PC-9 (cell line): ENCODE results near the gene GDF7. TPM values are rescaled to one million over a fixed set of nuclear protein-coding genes. Genes with fewer than 3 reads are reported as not detected.

ENCODE experiments used
- BruUV-seq: library from RNA; stranded (reverse); fragments of 400-500 nt; replicated peaks from 2 replicates; lab custom pipeline; 2021; lab: Mats Ljungman, UMichigan
- CTCF ChIA-PET: fragments of 300-600 bp; sonication (Branson Sonifier 250); formaldehyde crosslinking; loops from one replicate; lab custom pipeline; 2022; ENCODE audit warnings: antibody characterized with exemption; lab: Charles Lee
- POLR2A ChIA-PET: fragments of 300-600 bp; sonication (Branson Sonifier 250); formaldehyde crosslinking; loops from one replicate; lab custom pipeline; 2022; ENCODE audit warnings: antibody characterized with exemption; ENCODE audit not compliant: unreplicated experiment; lab: Charles Lee
- DNase-seq, 2 experiments: peaks; one replicate each; pipeline versions ENCODE4 v3.0.0 to v3.0.0-alpha.2; 2015 to 2022; ENCODE audit warnings: mixed read lengths in 1 of 2
- H2AFZ ChIP-seq: fragments of 200-600 bp; sonication (generic); 2 replicates; pipeline ENCODE4 v1.8.1; 2017; ENCODE audit warnings: antibody characterized with exemption
- H3F3A ChIP-seq: fragments of 200-600 bp; sonication (generic); 2 replicates; pipeline ENCODE4 v1.8.1; 2017; ENCODE audit warnings: antibody characterized with exemption, mild to moderate bottlenecking, low read depth; ENCODE audit not compliant: insufficient read depth
- H3K27ac ChIP-seq: fragments of 200-600 bp; sonication (generic); 2 replicates; pipeline ENCODE4 v1.6.1; 2016; ENCODE audit warnings: mixed run types
- H3K27me3 ChIP-seq: fragments of 200-600 bp; sonication (generic); 2 replicates; pipeline ENCODE4 v1.6.1; 2016; ENCODE audit warnings: low read depth, mixed run types; ENCODE audit not compliant: insufficient read depth
- H3K36me3 ChIP-seq: fragments of 200-600 bp; sonication (generic); 2 replicates; pipeline ENCODE4 v1.6.1; 2016; ENCODE audit warnings: low read depth, mixed run types
- H3K4me1 ChIP-seq: fragments of 200-600 bp; sonication (generic); replicated peaks from 2 replicates; pipeline ENCODE4 v1.6.1; 2016; ENCODE audit warnings: mixed run types; ENCODE audit not compliant: insufficient read depth
- H3K4me2 ChIP-seq: fragments of 200-600 bp; sonication (generic); 2 replicates; pipeline ENCODE4 v1.6.1; 2017; ENCODE audit warnings: mixed run types
- H3K4me3 ChIP-seq: fragments of 200-600 bp; sonication (generic); 2 replicates; pipeline ENCODE4 v1.6.1; 2016; ENCODE audit warnings: mixed run types
- H3K79me2 ChIP-seq: fragments of 200-600 bp; sonication (generic); 2 replicates; pipeline ENCODE4 v1.6.1; 2017; ENCODE audit warnings: low read depth, mixed run types
- H3K9me2 ChIP-seq: fragments of 200-600 bp; sonication (generic); 2 replicates; pipeline ENCODE4 v1.8.1; 2017; ENCODE audit warnings: mild to moderate bottlenecking; ENCODE audit not compliant: insufficient read depth
- H3K9me3 ChIP-seq: fragments of 200-600 bp; sonication (generic); 2 replicates; pipeline ENCODE4 v1.8.1; 2016; ENCODE audit warnings: low read depth; ENCODE audit not compliant: insufficient read depth
- H4K20me1 ChIP-seq: fragments of 200-600 bp; sonication (generic); 2 replicates; pipeline ENCODE4 v1.8.1; 2017; ENCODE audit not compliant: insufficient read depth
- CTCF ChIP-seq: fragments of 200-600 bp; sonication (generic); conservative IDR thresholded peaks from 2 replicates; pipeline ENCODE4 v1.6.1; 2017; ENCODE audit warnings: mixed run types, antibody characterized with exemption, mild to moderate bottlenecking, moderate library complexity
- EZH2 ChIP-seq: fragments of 200-600 bp; sonication (generic); IDR thresholded peaks from 2 replicates; pipeline ENCODE4 v1.8.0; 2017; ENCODE audit warnings: antibody characterized with exemption, low read depth
- intact Hi-C: fragments of 100-400 bp; cut with micrococcal nuclease; formaldehyde crosslinking; loops from one replicate; pipeline ENCODE4 v1.10.0; 2022; ENCODE audit not compliant: unreplicated experiment
- total RNA-seq: library from RNA; stranded (reverse); gene quantifications from 2 replicates; pipeline ENCODE4 v1.2.3, GENCODE V29; 2021

Gene GDF7
- total RNA-seq, 1 experiment from 2014 or later = 0.04 TPM

GRCh38 chr2:20728114-20728758 is 61.3 kb downstream of the GDF7 start:
- Histone ChIP-seq H2AFZ (no peak overlapping the region), H3K36me3 (no peaks in the 10 kb centered on the region), H3K4me2 (no peak overlapping the region), H4K20me1 (no peaks in the 10 kb centered on the region), H3F3A (no peaks in the 10 kb centered on the region), H3K9me3 (no peaks in the 10 kb centered on the region), H3K4me1 (peaks cover 21% of the 10 kb centered on the region), H3K4me3 (no peak overlapping the region), H3K79me2 (no peaks in the 10 kb centered on the region), H3K27me3 (no peaks in the 10 kb centered on the region), H3K27ac (no peak overlapping the region), H3K9me2 (no peaks in the 10 kb centered on the region)
- intact Hi-C loops = no loop called here
- TF ChIP-seq EZH2 (no peak), CTCF (no peak)
- ChIA-PET CTCF (interaction anchor here (0.5 kb wide), 1 partner anchor 67 kb away, joined by 5 read pairs; no protein-coding TSS in a partner anchor), POLR2A (no interaction called here)
- no peak for DNase-seq
- BruUV-seq = no TSS peak

Other genes with a start within 250 kb of the GDF7 start
- 39.3 and 44.4 TPM in 2 replicates for gene RHOB, start 220.1 kb upstream of the GDF7 start, total RNA-seq
- 16.2 and 18.0 TPM in 2 replicates for gene HS1BP3, start 16.0 kb upstream of the GDF7 start, total RNA-seq
- gene LDAH, start 156.0 kb downstream of the GDF7 start, total RNA-seq = 14.6 and 18.3 TPM in 2 replicates